HepG2 (cell line): ENCODE results near the gene ATG7. TPM values are rescaled to one million over a fixed set of nuclear protein-coding genes. Genes with fewer than 3 reads are reported as not detected.
A peak's percentile ranks its signal among the peaks of the same experiment; 100 is the strongest.

Experiments used
- FIP1L1 ChIP-seq: fragments of 200-400 bp; formaldehyde crosslinking; IDR thresholded peaks from 2 replicates; pipeline ENCODE4 v1.6.1; 2018; ENCODE audit warnings: low read depth, mild to moderate bottlenecking, low read length, moderate library complexity, borderline replicate concordance; ENCODE audit not compliant: insufficient read depth
- GATAD1 ChIP-seq: IDR thresholded peaks from 2 replicates; pipeline ENCODE4 v1.6.1; 2016; ENCODE audit warnings: missing genetic modification reagents, missing compliant biosample characterization
- HDAC1 ChIP-seq: sonication (generic); formaldehyde crosslinking; IDR thresholded peaks from 2 replicates; pipeline ENCODE4 v1.5.1; 2020; ENCODE audit warnings: mild to moderate bottlenecking, missing genetic modification reagents
- SOX13 ChIP-seq, 3 experiments: fragments of 450-650 bp in 1 of 3; sonication (generic) in 1 of 3; formaldehyde crosslinking in 1 of 3; IDR thresholded peaks in 2 of 3; conservative IDR thresholded peaks in 1 of 3; 2 replicates each; pipeline versions ENCODE4 v1.5.0 to v1.6.1; 2016 to 2020; ENCODE audit warnings: antibody characterized with exemption in 1 of 3, mild to moderate bottlenecking in 1 of 3, missing compliant biosample characterization in 1 of 3, missing genetic modification reagents in 1 of 3, moderate library complexity in 1 of 3
- TCF12 ChIP-seq, 2 experiments: fragments of 450-650 bp in 1 of 2; sonication (generic) in 1 of 2; formaldehyde crosslinking in 1 of 2; IDR thresholded peaks; 2 replicates each; pipeline versions ENCODE4 v1.6.1 to v1.8.0; 2017 to 2022; ENCODE audit warnings: antibody characterized with exemption in 1 of 2, mild to moderate bottlenecking in 1 of 2, missing genetic modification reagents in 1 of 2, moderate library complexity in 1 of 2
- TEAD3 ChIP-seq: optimal IDR thresholded peaks from 2 replicates; pipeline ENCODE3; 2016; ENCODE audit warnings: borderline replicate concordance
- ZNF282 ChIP-seq: fragments of 450-650 bp; IDR thresholded peaks from 2 replicates; pipeline ENCODE4 v1.6.1; 2018; ENCODE audit not compliant: partially characterized antibody
- ZNF331 ChIP-seq: sonication (generic); formaldehyde crosslinking; IDR thresholded peaks from 2 replicates; pipeline ENCODE4 v1.4.0; 2020; ENCODE audit warnings: missing genetic modification reagents
- ZNF367 ChIP-seq: sonication (generic); formaldehyde crosslinking; IDR thresholded peaks from 2 replicates; pipeline ENCODE4 v1.4.0; 2020; ENCODE audit warnings: missing genetic modification reagents, borderline replicate concordance
- ZNF44 ChIP-seq: sonication (generic); formaldehyde crosslinking; IDR thresholded peaks from 2 replicates; pipeline ENCODE4 v1.5.1; 2020; ENCODE audit warnings: mild to moderate bottlenecking, missing genetic modification reagents
- ZNF501 ChIP-seq: sonication (generic); formaldehyde crosslinking; IDR thresholded peaks from 2 replicates; pipeline ENCODE4 v1.5.1; 2020; ENCODE audit warnings: mild to moderate bottlenecking, moderate library complexity, missing genetic modification reagents
- ZNF605 ChIP-seq: sonication (generic); formaldehyde crosslinking; IDR thresholded peaks from 2 replicates; pipeline ENCODE4 v1.8.0; 2022; ENCODE audit warnings: mild to moderate bottlenecking, missing genetic modification reagents
- ZNF713 ChIP-seq: sonication (generic); formaldehyde crosslinking; IDR thresholded peaks from 2 replicates; pipeline ENCODE4 v1.4.0; 2020; ENCODE audit warnings: mild to moderate bottlenecking, missing genetic modification reagents
- ZNF792 ChIP-seq: IDR thresholded peaks from 2 replicates; pipeline ENCODE4 v1.6.1; 2016
- polyA plus RNA-seq, 8 experiments: library from polyadenylated mRNA; depleted of rRNA in 3 of 8; stranded (reverse) in 7 of 8; unstranded in 1 of 8; fragments of >200 nt; fragmentation: Illumina TruSeq in 4 of 8; extraction: Trizol in 4 of 8; gene quantifications; 2 replicates each; pipeline versions ENCODE4 v1.2.1 to v1.2.3, GENCODE V29; 2011 to 2016; ENCODE audit warnings: low read depth in 4 of 8, missing spikeins in 1 of 8, mixed read lengths in 1 of 8; ENCODE audit not compliant: insufficient read depth in 1 of 8
- total RNA-seq, 5 experiments: library from RNA; depleted of rRNA; stranded (reverse); fragments of >200 nt; fragmentation: Illumina TruSeq; extraction: Trizol; gene quantifications; 2 replicates each; pipeline ENCODE4 v1.2.3, GENCODE V29; 2016; ENCODE audit warnings: low read depth in 1 of 5
- TF ChIP-seq, protein P1 (sequence below): sonication (generic); formaldehyde crosslinking; IDR thresholded peaks from 2 replicates; pipeline ENCODE4 v1.4.0; 2020; ENCODE audit warnings: missing genetic modification reagents
- TF ChIP-seq, protein P2 (sequence below): sonication (generic); formaldehyde crosslinking; IDR thresholded peaks from 2 replicates; pipeline ENCODE4 v1.4.0; 2020; ENCODE audit warnings: missing genetic modification reagents
- TF ChIP-seq, protein P3 (sequence below): sonication (generic); formaldehyde crosslinking; IDR thresholded peaks from 2 replicates; pipeline ENCODE4 v1.4.0; 2020; ENCODE audit warnings: missing genetic modification reagents, low read depth, mild to moderate bottlenecking, borderline replicate concordance
- TF ChIP-seq, protein P4 (sequence below): sonication (generic); formaldehyde crosslinking; IDR thresholded peaks from 2 replicates; pipeline ENCODE4 v1.5.1; 2020; ENCODE audit warnings: mild to moderate bottlenecking, moderate library complexity, missing genetic modification reagents

ATG7 gene
- total and polyA plus RNA-seq, 2 of the 13 experiments (the other 11 are each of a cell fraction or from before 2014, with no cell fraction given): 7.8 to 22.1 TPM

DNA sequence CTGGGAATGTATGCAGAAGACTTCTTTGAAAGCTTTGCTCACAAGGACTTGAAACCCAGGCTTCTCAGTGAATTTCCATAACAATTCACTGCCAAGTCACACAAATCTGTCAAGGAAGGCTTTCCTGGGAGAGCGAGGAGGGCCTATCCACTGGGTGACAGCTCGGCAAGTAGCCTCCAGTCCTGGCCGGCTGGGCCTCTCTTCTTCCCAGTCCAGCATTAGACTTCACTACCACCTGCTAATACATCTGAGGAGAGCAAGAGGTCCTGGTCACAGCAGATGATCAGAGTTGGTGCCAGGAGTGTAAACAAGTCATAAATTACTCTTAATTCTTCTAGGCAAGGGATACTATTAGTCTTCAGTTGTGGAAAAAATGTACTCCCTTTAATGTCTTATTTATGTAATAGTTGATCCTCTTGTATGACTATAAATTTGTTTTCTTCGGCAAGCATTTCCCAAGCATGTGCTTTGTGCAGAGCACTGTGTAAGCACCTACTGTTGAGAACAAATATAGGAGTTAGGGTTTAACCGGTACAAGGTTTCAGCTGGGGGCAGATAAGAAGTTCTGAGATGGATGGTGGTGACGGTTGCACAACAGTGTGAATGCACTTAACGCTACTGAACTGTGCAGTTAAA is 208.6 kb downstream of the ATG7 start (continued):
- TF ChIP-seq, protein P1, sequence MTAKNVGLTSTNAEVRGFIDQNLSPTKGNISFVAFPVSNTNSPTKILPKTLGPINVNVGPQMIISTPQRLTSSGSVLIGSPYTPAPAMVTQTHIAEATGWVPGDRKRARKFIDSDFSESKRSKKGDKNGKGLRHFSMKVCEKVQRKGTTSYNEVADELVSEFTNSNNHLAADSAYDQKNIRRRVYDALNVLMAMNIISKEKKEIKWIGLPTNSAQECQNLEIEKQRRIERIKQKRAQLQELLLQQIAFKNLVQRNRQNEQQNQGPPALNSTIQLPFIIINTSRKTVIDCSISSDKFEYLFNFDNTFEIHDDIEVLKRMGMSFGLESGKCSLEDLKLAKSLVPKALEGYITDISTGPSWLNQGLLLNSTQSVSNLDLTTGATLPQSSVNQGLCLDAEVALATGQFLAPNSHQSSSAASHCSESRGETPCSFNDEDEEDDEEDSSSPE (CRISPR knock-in tag): no peak
- TF ChIP-seq GATAD1 (CRISPR knock-in tag) (no peak), ZNF501 (CRISPR knock-in tag) (0 out of 2 replicates have a peak, but pooled peaks have one; percentile 9), ZNF792 (no peak), ZNF282 (no peak), SOX13 (IDR thresholded peaks at IDR 0.05) (no peak), SOX13 (CRISPR knock-in tag; conservative IDR thresholded peaks at IDR 0.05 in 1 of 2, IDR thresholded peaks at IDR 0.05 in 1 of 2) (peak in 1 of 2 experiments; percentile 65; a peak in 2 of 4 replicates), ZNF331 (CRISPR knock-in tag) (peak; percentile 60; the same call in 1 of the 2 replicates), ZNF605 (no peak), TCF12 (IDR thresholded peaks at IDR 0.05) (no peak), TCF12 (CRISPR knock-in tag; IDR thresholded peaks at IDR 0.05) (no peak), HDAC1 (CRISPR knock-in tag) (peak; percentile 28; the same call in 1 of the 2 replicates), ZNF44 (no peak), TEAD3 (peak; percentile 22), ZNF713 (CRISPR knock-in tag) (no peak), ZNF367 (no peak), FIP1L1 (no peak)
- TF ChIP-seq, protein P2, sequence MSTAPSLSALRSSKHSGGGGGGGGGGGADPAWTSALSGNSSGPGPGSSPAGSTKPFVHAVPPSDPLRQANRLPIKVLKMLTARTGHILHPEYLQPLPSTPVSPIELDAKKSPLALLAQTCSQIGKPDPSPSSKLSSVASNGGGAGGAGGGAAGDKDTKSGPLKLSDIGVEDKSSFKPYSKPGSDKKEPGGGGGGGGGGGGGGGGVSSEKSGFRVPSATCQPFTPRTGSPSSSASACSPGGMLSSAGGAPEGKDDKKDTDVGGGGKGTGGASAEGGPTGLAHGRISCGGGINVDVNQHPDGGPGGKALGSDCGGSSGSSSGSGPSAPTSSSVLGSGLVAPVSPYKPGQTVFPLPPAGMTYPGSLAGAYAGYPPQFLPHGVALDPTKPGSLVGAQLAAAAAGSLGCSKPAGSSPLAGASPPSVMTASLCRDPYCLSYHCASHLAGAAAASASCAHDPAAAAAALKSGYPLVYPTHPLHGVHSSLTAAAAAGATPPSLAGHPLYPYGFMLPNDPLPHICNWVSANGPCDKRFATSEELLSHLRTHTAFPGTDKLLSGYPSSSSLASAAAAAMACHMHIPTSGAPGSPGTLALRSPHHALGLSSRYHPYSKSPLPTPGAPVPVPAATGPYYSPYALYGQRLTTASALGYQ: no peak
- TF ChIP-seq, protein P3, sequence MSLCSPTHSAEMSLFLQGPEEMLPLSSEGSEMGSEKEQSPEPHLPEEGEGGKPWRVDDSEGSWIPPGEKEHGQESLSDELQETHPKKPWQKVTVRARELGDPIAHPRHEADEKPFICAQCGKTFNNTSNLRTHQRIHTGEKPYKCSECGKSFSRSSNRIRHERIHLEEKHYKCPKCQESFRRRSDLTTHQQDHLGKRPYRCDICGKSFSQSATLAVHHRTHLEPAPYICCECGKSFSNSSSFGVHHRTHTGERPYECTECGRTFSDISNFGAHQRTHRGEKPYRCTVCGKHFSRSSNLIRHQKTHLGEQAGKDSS (CRISPR knock-in tag): peak; percentile 74; the same call in 1 of the 2 replicates
- TF ChIP-seq, protein P4, sequence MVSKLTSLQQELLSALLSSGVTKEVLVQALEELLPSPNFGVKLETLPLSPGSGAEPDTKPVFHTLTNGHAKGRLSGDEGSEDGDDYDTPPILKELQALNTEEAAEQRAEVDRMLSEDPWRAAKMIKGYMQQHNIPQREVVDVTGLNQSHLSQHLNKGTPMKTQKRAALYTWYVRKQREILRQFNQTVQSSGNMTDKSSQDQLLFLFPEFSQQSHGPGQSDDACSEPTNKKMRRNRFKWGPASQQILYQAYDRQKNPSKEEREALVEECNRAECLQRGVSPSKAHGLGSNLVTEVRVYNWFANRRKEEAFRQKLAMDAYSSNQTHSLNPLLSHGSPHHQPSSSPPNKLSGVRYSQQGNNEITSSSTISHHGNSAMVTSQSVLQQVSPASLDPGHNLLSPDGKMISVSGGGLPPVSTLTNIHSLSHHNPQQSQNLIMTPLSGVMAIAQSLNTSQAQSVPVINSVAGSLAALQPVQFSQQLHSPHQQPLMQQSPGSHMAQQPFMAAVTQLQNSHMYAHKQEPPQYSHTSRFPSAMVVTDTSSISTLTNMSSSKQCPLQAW (CRISPR knock-in tag): no peak
